GM19239 (cell line): ENCODE data around the gene CYGB.
A peak's percentile ranks its signal among the peaks of the same experiment; 100 is the strongest.

Experiments
- DNase-seq: peaks from one replicate; pipeline ENCODE4 v3.0.0; 2011; ENCODE audit warnings: low spot score; ENCODE audit not compliant: insufficient read length
- FAIRE-seq: peaks from 2 replicates; lab custom pipeline; 2011; peaks lifted over from hg19 to GRCh38; lab: Jason Lieb, UNC

Gene CYGB

GRCh38 chr17:76491271-76492122, 46.0 kb downstream of the CYGB start:
- FAIRE-seq, result no peak

GRCh38 chr17:76490112-76490710, 47.3 kb downstream of the CYGB start:
- DNase-seq, result no peak
- FAIRE-seq, result no peak

More at GRCh38 chr17:76491271-76492122, 46.0 kb downstream of the CYGB start:
- no peak for DNase-seq

- no peak for DNase-seq
- no peak for FAIRE-seq
These were observed 49.9 kb downstream of the CYGB start for GRCh38 chr17:76487451-76488192.

DNA sequence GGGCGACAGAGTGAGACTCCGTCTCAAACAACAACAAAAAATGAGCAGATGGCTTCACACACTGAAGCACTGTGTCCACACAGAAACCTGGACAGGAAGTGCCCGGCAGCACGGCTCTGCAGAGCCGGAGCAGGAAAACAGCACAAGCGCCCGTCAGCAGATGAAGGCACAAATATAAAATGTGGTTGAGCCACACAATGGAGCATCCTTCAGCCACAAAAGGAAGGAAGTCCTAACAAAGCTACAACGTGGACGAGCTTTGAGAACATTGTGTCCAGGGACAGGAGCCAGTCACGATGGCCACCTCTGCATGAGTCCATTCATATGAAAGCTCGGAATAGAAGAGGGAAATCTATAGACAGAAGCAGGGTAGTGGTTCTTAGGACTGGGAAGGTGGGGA, 51.9 kb downstream of the CYGB start:
- FAIRE-seq (no peak), DNase-seq (no peak)

DNA sequence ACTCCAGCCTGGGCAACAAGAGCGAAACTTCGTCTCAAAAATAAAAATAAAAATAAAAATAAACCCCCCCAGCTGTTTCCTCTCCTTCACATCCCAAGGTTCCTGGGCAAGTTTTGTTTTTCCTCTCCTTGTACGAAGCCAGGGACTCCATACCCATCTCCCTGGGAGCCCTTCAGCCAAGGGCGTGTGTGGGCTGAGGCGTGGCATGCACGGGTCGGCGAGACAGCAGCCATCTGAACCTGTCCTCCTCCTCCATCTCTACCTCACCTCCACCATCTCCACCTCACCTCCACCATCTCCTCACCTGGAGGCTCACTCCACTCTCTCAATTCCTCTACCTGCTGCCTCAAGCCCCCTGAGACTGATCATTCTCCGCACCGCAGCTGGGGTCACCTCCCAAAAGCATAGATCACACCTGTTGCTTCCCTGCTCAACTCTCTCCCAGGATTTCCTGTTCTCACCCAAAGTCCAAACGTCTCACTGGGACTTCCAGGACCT, 53.2 kb downstream of the CYGB start:
- FAIRE-seq (no peak), DNase-seq (no peak)

DNA sequence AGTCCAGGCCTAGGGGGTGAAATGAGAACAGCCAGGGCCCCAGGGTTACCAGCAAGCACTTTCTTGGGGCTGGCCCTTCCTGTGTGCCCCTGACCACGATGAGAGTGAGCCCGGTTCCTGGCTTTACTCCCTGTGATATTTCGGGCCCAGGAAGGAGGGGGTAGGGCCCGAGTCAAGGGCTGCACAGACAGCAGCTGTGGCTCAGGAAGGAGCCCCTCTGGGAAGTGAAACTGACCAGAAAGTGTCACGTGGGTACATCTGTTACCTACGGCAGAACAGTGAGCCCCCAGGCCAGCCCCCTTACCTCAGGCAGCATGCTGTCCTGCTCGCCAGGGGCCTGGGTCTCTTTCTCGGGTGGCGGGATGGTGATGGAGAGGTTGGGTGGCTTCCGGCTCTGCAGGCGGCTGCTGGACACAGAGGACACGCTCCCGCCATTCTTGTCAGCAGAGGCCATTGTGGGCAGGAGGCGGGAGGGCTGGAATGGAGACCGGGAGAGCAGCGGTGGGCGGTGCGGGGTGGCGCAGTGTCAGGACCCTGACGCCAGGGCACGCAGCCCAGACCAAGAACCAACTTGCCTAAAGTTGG, 56.3 kb downstream of the CYGB start:
- FAIRE-seq (peak; percentile 100), DNase-seq (peak; percentile 91)

- DNase-seq, result no peak
- FAIRE-seq, result no peak
These were observed 56.9 kb downstream of the CYGB start for GRCh38 chr17:76480632-76481031.

GRCh38 chr17:76479515-76480060, 57.9 kb downstream of the CYGB start:
- FAIRE-seq (peak; percentile 23), DNase-seq (no peak)

GRCh38 chr17:76478730-76479514, 58.6 kb downstream of the CYGB start:
- no peak for FAIRE-seq
- DNase-seq, result no peak

GRCh38 chr17:76478097-76478496, 59.4 kb downstream of the CYGB start:
- DNase-seq (no peak), FAIRE-seq (no peak)

GRCh38 chr17:76477576-76477975, 59.9 kb downstream of the CYGB start:
- no peak for FAIRE-seq
- no peak for DNase-seq
